A549 (cell line): Measurements from ENCODE around the gene PPM1L.

Experiments
- CHD2 ChIP-seq: fragments of 150-350 bp; IDR thresholded peaks from 2 replicates; pipeline ENCODE4 v1.6.1; 2014; ENCODE audit warnings: low read length; ENCODE audit not compliant: partially characterized antibody
- HDAC2 ChIP-seq: fragments of 200-600 bp; sonication (generic); IDR thresholded peaks from 2 replicates; pipeline ENCODE4 v1.6.1; 2016
- KDM5A ChIP-seq: fragments of 200-600 bp; sonication (generic); IDR thresholded peaks from 2 replicates; pipeline ENCODE4 v1.6.1; 2016; ENCODE audit warnings: antibody characterized with exemption, mild to moderate bottlenecking
- MAFK ChIP-seq: fragments of 450-650 bp; IDR thresholded peaks from 2 replicates; pipeline ENCODE4 v1.6.1; 2014; ENCODE audit not compliant: partially characterized antibody
- MAZ ChIP-seq: fragments of 150-350 bp; IDR thresholded peaks from 2 replicates; pipeline ENCODE4 v1.6.1; 2014; ENCODE audit warnings: antibody characterized with exemption, low read depth, low read length, borderline replicate concordance
- POLR2A ChIP-seq: IDR thresholded peaks from 2 replicates; pipeline ENCODE4 v1.6.1; 2012; ENCODE audit warnings: mild to moderate bottlenecking, low read length
- RFX5 ChIP-seq: fragments of 450-650 bp; IDR thresholded peaks from 2 replicates; pipeline ENCODE4 v1.7.1; 2014; ENCODE audit warnings: antibody characterized with exemption, mild to moderate bottlenecking, moderate library complexity
- SMC3 ChIP-seq: fragments of >200 bp; sonication (Bioruptor Twin); formaldehyde crosslinking; IDR thresholded peaks from 3 replicates; pipeline ENCODE4 v1.6.1; 2018; ENCODE audit warnings: inconsistent platforms
- TF ChIP-seq, protein P1 (sequence below): fragments of >200 bp; sonication (Bioruptor Twin); formaldehyde crosslinking; IDR thresholded peaks from 3 replicates; pipeline ENCODE4 v1.5.1; 2016
- TF ChIP-seq, protein P2 (sequence below): fragments of 450-650 bp; IDR thresholded peaks from 2 replicates; pipeline ENCODE4 v1.6.1; 2014; ENCODE audit warnings: antibody characterized with exemption
- TF ChIP-seq, protein P3 (sequence below): IDR thresholded peaks from 2 replicates; pipeline ENCODE4 v1.6.1; 2012
- TF ChIP-seq, protein P4 (sequence below): IDR thresholded peaks from 2 replicates; pipeline ENCODE4 v1.6.1; 2012; ENCODE audit warnings: low read depth, borderline replicate concordance
- TF ChIP-seq, protein P5 (sequence below): fragments of 250-450 bp; sonication (Bioruptor Pico); IDR thresholded peaks from 2 replicates; pipeline ENCODE4 v1.5.0; 2021; ENCODE audit warnings: mild to moderate bottlenecking, moderate library complexity, borderline replicate concordance

DNA sequence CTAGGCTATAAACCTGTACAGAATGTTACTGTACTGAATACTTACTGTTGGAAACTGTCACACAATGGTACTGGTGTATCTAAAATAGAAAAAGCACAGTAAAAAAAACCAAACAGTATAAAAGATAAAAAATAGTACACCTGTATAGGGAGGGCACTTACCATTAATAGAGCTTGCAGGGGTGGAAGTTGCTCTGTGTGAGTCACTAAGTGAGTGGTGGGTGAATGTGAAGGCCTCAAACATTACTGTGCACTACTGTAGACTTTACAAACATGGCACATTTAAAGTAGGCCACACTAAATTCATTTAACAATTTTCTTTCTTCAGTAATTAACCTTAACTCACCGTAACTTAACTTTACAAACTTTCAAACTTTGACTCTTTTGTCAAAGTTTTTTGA lies 327.1 kb downstream of the PPM1L start:
- TF ChIP-seq, protein P1, sequence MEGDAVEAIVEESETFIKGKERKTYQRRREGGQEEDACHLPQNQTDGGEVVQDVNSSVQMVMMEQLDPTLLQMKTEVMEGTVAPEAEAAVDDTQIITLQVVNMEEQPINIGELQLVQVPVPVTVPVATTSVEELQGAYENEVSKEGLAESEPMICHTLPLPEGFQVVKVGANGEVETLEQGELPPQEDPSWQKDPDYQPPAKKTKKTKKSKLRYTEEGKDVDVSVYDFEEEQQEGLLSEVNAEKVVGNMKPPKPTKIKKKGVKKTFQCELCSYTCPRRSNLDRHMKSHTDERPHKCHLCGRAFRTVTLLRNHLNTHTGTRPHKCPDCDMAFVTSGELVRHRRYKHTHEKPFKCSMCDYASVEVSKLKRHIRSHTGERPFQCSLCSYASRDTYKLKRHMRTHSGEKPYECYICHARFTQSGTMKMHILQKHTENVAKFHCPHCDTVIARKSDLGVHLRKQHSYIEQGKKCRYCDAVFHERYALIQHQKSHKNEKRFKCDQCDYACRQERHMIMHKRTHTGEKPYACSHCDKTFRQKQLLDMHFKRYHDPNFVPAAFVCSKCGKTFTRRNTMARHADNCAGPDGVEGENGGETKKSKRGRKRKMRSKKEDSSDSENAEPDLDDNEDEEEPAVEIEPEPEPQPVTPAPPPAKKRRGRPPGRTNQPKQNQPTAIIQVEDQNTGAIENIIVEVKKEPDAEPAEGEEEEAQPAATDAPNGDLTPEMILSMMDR, result no peak
- TF ChIP-seq POLR2A, result no peak
- no peak for TF ChIP-seq KDM5A
- TF ChIP-seq SMC3, result no peak
- no peak for TF ChIP-seq RFX5
- no peak for TF ChIP-seq MAZ
- no peak for TF ChIP-seq HDAC2
- TF ChIP-seq, protein P2, sequence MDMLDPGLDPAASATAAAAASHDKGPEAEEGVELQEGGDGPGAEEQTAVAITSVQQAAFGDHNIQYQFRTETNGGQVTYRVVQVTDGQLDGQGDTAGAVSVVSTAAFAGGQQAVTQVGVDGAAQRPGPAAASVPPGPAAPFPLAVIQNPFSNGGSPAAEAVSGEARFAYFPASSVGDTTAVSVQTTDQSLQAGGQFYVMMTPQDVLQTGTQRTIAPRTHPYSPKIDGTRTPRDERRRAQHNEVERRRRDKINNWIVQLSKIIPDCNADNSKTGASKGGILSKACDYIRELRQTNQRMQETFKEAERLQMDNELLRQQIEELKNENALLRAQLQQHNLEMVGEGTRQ, result no peak
- no peak for TF ChIP-seq CHD2
- TF ChIP-seq, protein P3, sequence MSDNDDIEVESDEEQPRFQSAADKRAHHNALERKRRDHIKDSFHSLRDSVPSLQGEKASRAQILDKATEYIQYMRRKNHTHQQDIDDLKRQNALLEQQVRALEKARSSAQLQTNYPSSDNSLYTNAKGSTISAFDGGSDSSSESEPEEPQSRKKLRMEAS, result no peak
- no peak for TF ChIP-seq MAFK
- TF ChIP-seq, protein P4, sequence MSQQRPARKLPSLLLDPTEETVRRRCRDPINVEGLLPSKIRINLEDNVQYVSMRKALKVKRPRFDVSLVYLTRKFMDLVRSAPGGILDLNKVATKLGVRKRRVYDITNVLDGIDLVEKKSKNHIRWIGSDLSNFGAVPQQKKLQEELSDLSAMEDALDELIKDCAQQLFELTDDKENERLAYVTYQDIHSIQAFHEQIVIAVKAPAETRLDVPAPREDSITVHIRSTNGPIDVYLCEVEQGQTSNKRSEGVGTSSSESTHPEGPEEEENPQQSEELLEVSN, result no peak
- TF ChIP-seq, protein P5, sequence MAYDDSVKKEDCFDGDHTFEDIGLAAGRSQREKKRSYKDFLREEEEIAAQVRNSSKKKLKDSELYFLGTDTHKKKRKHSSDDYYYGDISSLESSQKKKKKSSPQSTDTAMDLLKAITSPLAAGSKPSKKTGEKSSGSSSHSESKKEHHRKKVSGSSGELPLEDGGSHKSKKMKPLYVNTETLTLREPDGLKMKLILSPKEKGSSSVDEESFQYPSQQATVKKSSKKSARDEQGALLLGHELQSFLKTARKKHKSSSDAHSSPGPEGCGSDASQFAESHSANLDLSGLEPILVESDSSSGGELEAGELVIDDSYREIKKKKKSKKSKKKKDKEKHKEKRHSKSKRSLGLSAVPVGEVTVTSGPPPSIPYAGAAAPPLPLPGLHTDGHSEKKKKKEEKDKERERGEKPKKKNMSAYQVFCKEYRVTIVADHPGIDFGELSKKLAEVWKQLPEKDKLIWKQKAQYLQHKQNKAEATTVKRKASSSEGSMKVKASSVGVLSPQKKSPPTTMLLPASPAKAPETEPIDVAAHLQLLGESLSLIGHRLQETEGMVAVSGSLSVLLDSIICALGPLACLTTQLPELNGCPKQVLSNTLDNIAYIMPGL (CRISPR knock-in tag), result no peak
